BLaER1 (cell line): ENCODE results near the gene ADAMTS2.

Experiments used
- H3K27ac ChIP-seq: shearing (Covaris generic); formaldehyde crosslinking; 2 replicates; pipeline ENCODE4 v1.8.1; 2022
- H3K27me3 ChIP-seq: shearing (Covaris generic); formaldehyde crosslinking; 2 replicates; pipeline ENCODE4 v1.8.1; 2022
- H3K36me3 ChIP-seq: shearing (Covaris generic); formaldehyde crosslinking; 2 replicates; pipeline ENCODE4 v1.8.1; 2022
- H3K4me1 ChIP-seq: shearing (Covaris generic); formaldehyde crosslinking; 2 replicates; pipeline ENCODE4 v1.8.1; 2022
- H3K4me2 ChIP-seq: shearing (Covaris generic); formaldehyde crosslinking; 2 replicates; pipeline ENCODE4 v1.8.1; 2022
- H3K4me3 ChIP-seq: shearing (Covaris generic); formaldehyde crosslinking; 2 replicates; pipeline ENCODE4 v1.8.1; 2022
- H3K9ac ChIP-seq: shearing (Covaris generic); formaldehyde crosslinking; 2 replicates; pipeline ENCODE4 v1.8.1; 2022
- H3K9me3 ChIP-seq: shearing (Covaris generic); formaldehyde crosslinking; 2 replicates; pipeline ENCODE4 v1.8.1; 2022
- H4K20me1 ChIP-seq: shearing (Covaris generic); formaldehyde crosslinking; 2 replicates; pipeline ENCODE4 v1.8.1; 2022
- Cebpa-rat ChIP-seq: shearing (Covaris generic); IDR thresholded peaks from 2 replicates; pipeline ENCODE4 v1.8.1; 2022

The ADAMTS2 gene

GRCh38 chr5:179211068-179211467 is 134.2 kb downstream of the ADAMTS2 start:
- no peak overlapping the region for H3K4me3 ChIP-seq
- H3K9ac ChIP-seq = no peak overlapping the region
- 0 out of 2 replicates have a peak, but pooled peaks cover 12% of the 10 kb centered on the region for H3K4me1 ChIP-seq
- no peaks in the 10 kb centered on the region for H3K36me3 ChIP-seq
- H3K9me3 ChIP-seq = no peaks in the 10 kb centered on the region
- H4K20me1 ChIP-seq = no peaks in the 10 kb centered on the region
- no peaks in the 10 kb centered on the region for H3K27me3 ChIP-seq
- TF ChIP-seq Cebpa-rat = no peak
- H3K4me2 ChIP-seq = no peak overlapping the region
- no peak overlapping the region for H3K27ac ChIP-seq

- TF ChIP-seq Cebpa-rat = no peak
These were observed 134.8 kb downstream of the ADAMTS2 start for GRCh38 chr5:179210478-179210877.

GRCh38 chr5:179209359-179210150 is 135.7 kb downstream of the ADAMTS2 start:
- TF ChIP-seq Cebpa-rat = no peak
- H3K4me3 ChIP-seq = no peak overlapping the region
- H3K4me2 ChIP-seq = no peak overlapping the region
- H4K20me1 ChIP-seq = no peaks in the 10 kb centered on the region
- H3K4me1 ChIP-seq = 0 out of 2 replicates have a peak, but pooled peaks cover 12% of the 10 kb centered on the region
- H3K27me3 ChIP-seq = no peaks in the 10 kb centered on the region
- H3K9ac ChIP-seq = no peak overlapping the region
- H3K36me3 ChIP-seq = no peaks in the 10 kb centered on the region
- H3K27ac ChIP-seq = no peak overlapping the region
- H3K9me3 ChIP-seq = no peaks in the 10 kb centered on the region

More at GRCh38 chr5:179210478-179210877, 134.8 kb downstream of the ADAMTS2 start:
- Histone ChIP-seq H4K20me1 (no peaks in the 10 kb centered on the region), H3K9ac (no peak overlapping the region), H3K27me3 (no peaks in the 10 kb centered on the region), H3K36me3 (no peaks in the 10 kb centered on the region), H3K4me1 (0 out of 2 replicates have a peak, but pooled peaks cover 12% of the 10 kb centered on the region), H3K27ac (no peak overlapping the region), H3K9me3 (no peaks in the 10 kb centered on the region), H3K4me3 (no peak overlapping the region), H3K4me2 (no peak overlapping the region)

- H3K27ac ChIP-seq = no peak overlapping the region
- H3K27me3 ChIP-seq = no peaks in the 10 kb centered on the region
- TF ChIP-seq Cebpa-rat = no peak
These were observed 136.4 kb downstream of the ADAMTS2 start for GRCh38 chr5:179208706-179209358.

GRCh38 chr5:179207920-179208705 is 137.1 kb downstream of the ADAMTS2 start:
- Histone ChIP-seq H3K36me3 (no peaks in the 10 kb centered on the region), H3K27ac (no peak overlapping the region)
- TF ChIP-seq Cebpa-rat = no peak

More at GRCh38 chr5:179208706-179209358, 136.4 kb downstream of the ADAMTS2 start:
- no peaks in the 10 kb centered on the region for H3K9me3 ChIP-seq
- no peak overlapping the region for H3K4me2 ChIP-seq
- no peaks in the 10 kb centered on the region for H4K20me1 ChIP-seq
- H3K4me1 ChIP-seq = 0 out of 2 replicates have a peak, but pooled peaks cover 12% of the 10 kb centered on the region
- H3K4me3 ChIP-seq = no peak overlapping the region
- no peak overlapping the region for H3K9ac ChIP-seq
- H3K36me3 ChIP-seq = no peaks in the 10 kb centered on the region

GRCh38 chr5:179207470-179207869 is 137.8 kb downstream of the ADAMTS2 start:
- no peaks in the 10 kb centered on the region for H3K36me3 ChIP-seq
- H3K4me1 ChIP-seq = 0 out of 2 replicates have a peak, but pooled peaks cover 12% of the 10 kb centered on the region
- H3K9me3 ChIP-seq = no peaks in the 10 kb centered on the region
- no peaks in the 10 kb centered on the region for H4K20me1 ChIP-seq
- H3K9ac ChIP-seq = no peak overlapping the region
- no peak overlapping the region for H3K4me2 ChIP-seq
- no peaks in the 10 kb centered on the region for H3K27me3 ChIP-seq
- no peak for TF ChIP-seq Cebpa-rat
- no peak overlapping the region for H3K27ac ChIP-seq
- no peak overlapping the region for H3K4me3 ChIP-seq

More at GRCh38 chr5:179207920-179208705, 137.1 kb downstream of the ADAMTS2 start:
- no peaks in the 10 kb centered on the region for H3K9me3 ChIP-seq
- H3K4me3 ChIP-seq = no peak overlapping the region
- H3K27me3 ChIP-seq = no peaks in the 10 kb centered on the region
- H3K4me2 ChIP-seq = no peak overlapping the region
- no peak overlapping the region for H3K9ac ChIP-seq
- no peaks in the 10 kb centered on the region for H4K20me1 ChIP-seq
- 0 out of 2 replicates have a peak, but pooled peaks cover 12% of the 10 kb centered on the region for H3K4me1 ChIP-seq

GRCh38 chr5:179206366-179206765 is 138.9 kb downstream of the ADAMTS2 start:
- no peak overlapping the region for H3K27ac ChIP-seq
- no peak for TF ChIP-seq Cebpa-rat
- H3K36me3 ChIP-seq = no peaks in the 10 kb centered on the region
- no peaks in the 10 kb centered on the region for H3K9me3 ChIP-seq
- no peaks in the 10 kb centered on the region for H3K27me3 ChIP-seq
- H3K4me3 ChIP-seq = no peak overlapping the region
- no peaks in the 10 kb centered on the region for H4K20me1 ChIP-seq
- 0 out of 2 replicates have a peak, but pooled peaks cover 11% of the 10 kb centered on the region for H3K4me1 ChIP-seq
- H3K9ac ChIP-seq = no peak overlapping the region
- no peak overlapping the region for H3K4me2 ChIP-seq

GRCh38 chr5:179205277-179205676 is 140.0 kb downstream of the ADAMTS2 start:
- H3K4me3 ChIP-seq = no peak overlapping the region
- TF ChIP-seq Cebpa-rat = no peak
- no peak overlapping the region for H3K9ac ChIP-seq
- H3K4me1 ChIP-seq = 0 out of 2 replicates have a peak, but pooled peaks cover 6% of the 10 kb centered on the region
- no peak overlapping the region for H3K27ac ChIP-seq
- H3K36me3 ChIP-seq = no peaks in the 10 kb centered on the region
- no peaks in the 10 kb centered on the region for H3K27me3 ChIP-seq
- no peaks in the 10 kb centered on the region for H4K20me1 ChIP-seq
- H3K4me2 ChIP-seq = no peak overlapping the region
- H3K9me3 ChIP-seq = no peaks in the 10 kb centered on the region

GRCh38 chr5:179204572-179204971 is 140.7 kb downstream of the ADAMTS2 start:
- no peaks in the 10 kb centered on the region for H3K36me3 ChIP-seq
- H3K4me2 ChIP-seq = no peak overlapping the region
- H3K4me3 ChIP-seq = no peak overlapping the region
- H3K9ac ChIP-seq = no peak overlapping the region
- no peaks in the 10 kb centered on the region for H4K20me1 ChIP-seq
- H3K4me1 ChIP-seq = 0 out of 2 replicates have a peak, but pooled peaks cover under 1% of the 10 kb centered on the region
- no peak for TF ChIP-seq Cebpa-rat
- no peaks in the 10 kb centered on the region for H3K9me3 ChIP-seq
- no peaks in the 10 kb centered on the region for H3K27me3 ChIP-seq
- H3K27ac ChIP-seq = no peak overlapping the region
